HPDE6-E6E7 (cell line): ENCODE data around the gene THRA.

ENCODE experiments used
- DNase-seq: peaks from one replicate; pipeline ENCODE4 v3.0.0; 2011; ENCODE audit warnings: missing footprints; ENCODE audit errors: extremely low spot score

The THRA gene

GRCh38 chr17:40084477-40084876 lies 21.7 kb downstream of the THRA start:
- no peak for DNase-seq

- no peak for DNase-seq
These were observed 23.6 kb downstream of the THRA start for GRCh38 chr17:40086150-40087044.

- DNase-seq, result no peak
These were observed 24.5 kb downstream of the THRA start for GRCh38 chr17:40087049-40087794.

GRCh38 chr17:40087903-40088718 lies 25.3 kb downstream of the THRA start:
- DNase-seq, result no peak

- no peak for DNase-seq
These were observed 26.5 kb downstream of the THRA start for GRCh38 chr17:40089077-40089895.

GRCh38 chr17:40090237-40091119 lies 27.7 kb downstream of the THRA start:
- DNase-seq, result no peak

DNA sequence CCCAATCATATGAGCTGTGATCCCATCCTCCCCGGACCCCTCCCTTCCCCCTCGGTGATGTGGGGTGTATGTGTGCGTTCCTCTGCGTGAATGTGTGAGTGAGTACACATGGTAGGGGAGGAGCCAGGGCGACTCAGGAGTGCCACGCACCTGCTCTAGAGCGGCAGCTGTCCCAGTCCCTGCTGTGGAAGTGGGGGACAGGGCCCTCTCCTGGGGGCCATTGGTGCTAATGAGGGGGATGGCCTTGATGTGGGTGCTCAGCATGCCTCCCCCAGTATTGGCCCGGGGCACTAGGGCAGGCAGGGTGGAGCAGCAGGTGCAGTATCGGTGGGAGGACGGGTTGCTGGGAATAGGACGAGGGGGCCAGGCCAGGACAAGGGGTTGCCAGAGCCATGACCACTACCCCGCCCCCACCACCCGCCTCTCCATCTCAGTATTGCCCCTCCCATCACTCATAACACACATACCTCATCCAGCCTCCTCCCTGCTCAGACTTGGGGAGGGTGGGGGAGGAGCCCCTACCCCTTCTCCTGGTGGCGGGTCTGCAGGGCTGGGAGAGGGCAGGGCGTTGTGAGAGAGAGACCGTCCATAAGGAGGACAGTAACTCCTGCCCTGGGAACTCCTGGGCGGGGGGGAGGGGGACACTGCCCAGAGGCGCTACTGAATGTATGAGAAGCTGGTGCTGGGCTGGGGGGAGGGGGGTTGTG lies 29.1 kb downstream of the THRA start:
- no peak for DNase-seq

- no peak for DNase-seq
These were observed 29.8 kb downstream of the THRA start for GRCh38 chr17:40092581-40092980.

DNA sequence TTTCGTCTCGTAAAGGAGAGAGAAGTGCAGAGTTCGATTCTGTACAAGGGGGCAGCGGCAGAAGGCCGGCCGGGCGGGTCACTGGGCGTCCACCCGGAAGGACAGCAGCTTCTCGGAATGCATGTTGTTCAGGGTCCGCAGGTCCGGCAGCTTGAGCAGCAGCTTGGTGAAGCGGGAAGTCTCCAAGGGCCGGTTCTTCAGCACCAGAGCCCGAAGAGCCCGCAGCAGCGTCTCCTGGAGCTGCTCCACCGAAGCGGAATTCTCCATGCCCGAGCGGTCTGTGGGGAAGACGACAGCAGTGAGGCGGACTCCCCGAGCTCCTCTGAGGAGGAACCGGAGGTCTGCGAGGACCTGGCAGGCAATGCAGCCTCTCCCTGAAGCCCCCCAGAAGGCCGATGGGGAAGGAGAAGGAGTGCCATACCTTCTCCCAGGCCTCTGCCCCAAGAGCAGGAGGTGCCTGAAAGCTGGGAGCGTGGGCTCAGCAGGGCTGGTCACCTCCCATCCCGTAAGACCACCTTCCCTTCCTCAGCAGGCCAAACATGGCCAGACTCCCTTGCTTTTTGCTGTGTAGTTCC lies 30.3 kb downstream of the THRA start:
- no peak for DNase-seq

DNA sequence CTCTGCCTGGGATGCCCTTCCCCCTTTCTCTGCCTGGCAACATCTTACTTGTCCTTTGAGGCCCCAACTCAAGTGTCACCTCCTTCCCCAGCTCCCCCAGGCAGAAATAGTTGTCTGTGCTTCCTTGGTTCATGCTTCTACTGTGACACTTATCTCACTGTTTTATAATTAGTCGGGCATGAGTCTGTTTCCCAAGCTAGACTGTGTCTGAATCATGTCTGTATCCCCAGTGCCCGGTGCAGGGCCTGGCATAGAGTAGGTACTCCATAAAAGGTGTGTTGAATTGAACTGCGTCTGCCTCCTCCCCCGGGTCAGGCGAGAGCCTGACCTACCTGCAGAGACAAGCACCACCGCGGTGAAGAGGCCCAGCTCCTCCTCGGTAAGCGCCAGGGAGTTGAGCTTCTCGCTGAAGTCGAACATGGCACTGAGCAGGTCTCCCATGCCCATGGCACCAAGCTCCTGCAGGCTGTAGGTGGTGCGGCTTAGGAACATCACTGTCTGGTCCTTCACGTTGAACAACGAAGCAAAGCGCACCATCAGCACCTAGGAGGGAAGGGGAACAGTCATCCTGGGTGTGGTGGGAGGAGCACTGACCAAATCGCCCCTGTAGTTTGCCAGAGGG lies 30.9 kb downstream of the THRA start:
- DNase-seq, result no peak

- no peak for DNase-seq
These were observed 32.1 kb downstream of the THRA start for GRCh38 chr17:40094874-40095273.

DNA sequence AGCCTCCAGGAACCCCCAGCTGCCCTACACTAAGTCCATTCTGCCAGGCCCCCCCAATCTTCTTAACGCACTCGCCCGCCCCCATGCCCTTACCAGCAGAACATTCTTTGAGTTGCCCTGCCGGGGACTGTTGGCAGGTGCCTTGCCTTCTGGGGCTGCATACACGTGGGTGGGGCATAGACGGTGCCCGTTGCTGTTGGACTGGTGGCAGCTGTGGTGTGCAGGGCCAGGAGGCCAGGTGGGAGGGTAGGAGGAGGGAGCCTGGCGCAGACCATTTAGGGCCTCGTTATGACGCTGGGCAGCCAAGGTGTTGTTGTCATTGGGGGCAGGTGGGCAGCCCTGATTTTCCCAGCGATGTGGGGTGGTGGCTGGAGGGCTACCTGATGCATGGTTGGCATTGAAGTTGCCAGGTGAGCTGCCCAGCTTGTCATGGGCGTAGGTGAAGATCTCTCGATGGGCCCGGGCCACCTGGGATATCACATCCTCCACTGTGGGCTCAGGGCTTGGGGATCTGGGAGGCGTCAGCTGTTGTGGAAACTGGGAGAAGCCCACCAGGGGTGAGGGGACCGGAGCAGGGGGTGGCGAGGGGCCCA lies 32.7 kb downstream of the THRA start:
- DNase-seq, result no peak

GRCh38 chr17:40095944-40096791 lies 33.4 kb downstream of the THRA start:
- no peak for DNase-seq

DNA sequence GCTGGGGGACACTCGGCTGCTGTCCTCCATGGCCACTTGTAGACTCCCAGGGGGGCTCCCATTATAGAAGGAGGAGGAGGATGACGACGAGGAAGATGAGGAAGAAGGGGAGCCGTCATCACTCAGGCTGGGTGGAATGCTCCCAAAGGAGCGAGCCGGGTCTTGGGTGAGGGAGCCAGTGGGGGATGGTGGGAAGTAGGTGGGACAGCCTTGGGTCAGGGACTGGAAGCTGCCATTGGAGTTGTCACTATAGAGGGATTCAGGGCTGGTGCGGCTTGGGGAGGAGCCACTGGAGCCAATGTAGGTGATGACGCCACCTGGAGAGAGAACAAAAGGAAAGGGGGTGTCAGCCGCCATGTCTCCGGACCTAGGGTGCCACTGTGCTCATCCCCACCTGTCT lies 34.3 kb downstream of the THRA start:
- DNase-seq, result no peak

GRCh38 chr17:40097931-40098845 lies 35.4 kb downstream of the THRA start:
- DNase-seq, result peak; percentile 63

GRCh38 chr17:40098846-40099618 lies 36.3 kb downstream of the THRA start:
- DNase-seq, result peak; percentile 96
